ENCODE results near the gene GALR3. TPM values are rescaled to one million over a fixed set of nuclear protein-coding genes. Genes with fewer than 3 reads are reported as not detected.

Gene GALR3
- total RNA-seq, 3 donors from 2014 or later, result 0.44 TPM; not detected in 2

GRCh38 chr22:37832022-37832857 is 9.1 kb downstream of the GALR3 start:
- intact Hi-C loops (cut with DNase I; ENCODE audit: low total_unique reads), result no loop called here
- peaks cover 9% of the 10 kb centered on the region for H3K36me3 ChIP-seq
- no peaks in the 10 kb centered on the region for H3K9me3 ChIP-seq
- no peaks in the 10 kb centered on the region for H3K27me3 ChIP-seq
- H3K4me3 ChIP-seq, result no peak overlapping the region
- DNase-seq (ENCODE audit: low spot score in 2 of 2), result no peak
- no peaks in the 10 kb centered on the region for H3K4me1 ChIP-seq
- TF ChIP-seq CTCF (IDR thresholded peaks at IDR 0.05) (no peak), POLR2A (IDR thresholded peaks at IDR 0.05) (no peak), POLR2AphosphoS5 (IDR thresholded peaks at IDR 0.05) (no peak)
- H3K27ac ChIP-seq, result no peak overlapping the region

- no peaks in the 10 kb centered on the region for H3K9me3 ChIP-seq
- intact Hi-C loops (cut with DNase I; ENCODE audit: low total_unique reads), result no loop called here
- no peaks in the 10 kb centered on the region for H3K36me3 ChIP-seq
- no peaks in the 10 kb centered on the region for H3K4me1 ChIP-seq
- H3K27me3 ChIP-seq, result no peaks in the 10 kb centered on the region
- no peak for DNase-seq (ENCODE audit: low spot score in 2 of 2)
- H3K4me3 ChIP-seq, result no peak overlapping the region
- TF ChIP-seq CTCF (IDR thresholded peaks at IDR 0.05) (no peak), POLR2AphosphoS5 (IDR thresholded peaks at IDR 0.05) (no peak), POLR2A (IDR thresholded peaks at IDR 0.05) (no peak)
- no peak overlapping the region for H3K27ac ChIP-seq
These were observed 19.0 kb downstream of the GALR3 start for GRCh38 chr22:37842015-37842793.

GRCh38 chr22:37843741-37844089 is 20.5 kb downstream of the GALR3 start:
- TF ChIP-seq POLR2AphosphoS5 (IDR thresholded peaks at IDR 0.05), result no peak
- TF ChIP-seq POLR2A (IDR thresholded peaks at IDR 0.05), result no peak
- TF ChIP-seq CTCF (IDR thresholded peaks at IDR 0.05), result no peak
- Histone ChIP-seq H3K9me3 (no peaks in the 10 kb centered on the region), H3K4me3 (peak overlapping the region; percentile 75 to 93 (median 87)), H3K4me1 (no peaks in the 10 kb centered on the region), H3K27ac (peak overlapping the region; percentile 89 to 94), H3K36me3 (no peaks in the 10 kb centered on the region), H3K27me3 (no peaks in the 10 kb centered on the region)
- no peak for DNase-seq (ENCODE audit: low spot score in 2 of 2)
- intact Hi-C loops (cut with DNase I; ENCODE audit: low total_unique reads), result no loop called here

- Histone ChIP-seq H3K36me3 (no peaks in the 10 kb centered on the region), H3K4me3 (peak overlapping the region; percentile 75 to 93 (median 87))
- intact Hi-C loops (cut with DNase I; ENCODE audit: low total_unique reads), result no loop called here
These were observed 21.7 kb downstream of the GALR3 start for GRCh38 chr22:37844904-37845329.

More at GRCh38 chr22:37844904-37845329, 21.7 kb downstream of the GALR3 start:
- no peak for DNase-seq (ENCODE audit: low spot score in 2 of 2)
- Histone ChIP-seq H3K9me3 (no peaks in the 10 kb centered on the region), H3K27ac (peak overlapping the region; percentile 89 to 94), H3K27me3 (no peaks in the 10 kb centered on the region), H3K4me1 (peaks cover 0 to under 1% of the 10 kb centered on the region in 2 donors)
- TF ChIP-seq CTCF (IDR thresholded peaks at IDR 0.05) (no peak), POLR2A (IDR thresholded peaks at IDR 0.05) (no peak), POLR2AphosphoS5 (IDR thresholded peaks at IDR 0.05) (no peak)
